ENCODE data around the gene KIF26A. TPM values are rescaled to one million over a fixed set of nuclear protein-coding genes. Genes with fewer than 3 reads are reported as not detected.

The KIF26A gene
- total RNA-seq, 2 donors from 2014 or later: 5.6 to 14.1 TPM

GRCh38 chr14:104107101-104107581 lies 31.2 kb upstream of the KIF26A start:
- Histone ChIP-seq H3K27ac (no peak overlapping the region), H3K4me3 (no peak overlapping the region), H3K9me3 (no peaks in the 10 kb centered on the region), H3K27me3 (no peaks in the 10 kb centered on the region), H3K4me1 (peaks cover 0 to 11% of the 10 kb centered on the region in 2 donors), H3K36me3 (no peaks in the 10 kb centered on the region)
- DNase-seq (ENCODE audit: low spot score): no peak
- no peak for TF ChIP-seq CTCF (IDR thresholded peaks at IDR 0.05)

GRCh38 chr14:104107611-104108569 lies 30.5 kb upstream of the KIF26A start:
- no peaks in the 10 kb centered on the region for H3K9me3 ChIP-seq
- no peak overlapping the region for H3K27ac ChIP-seq
- TF ChIP-seq CTCF (IDR thresholded peaks at IDR 0.05): no peak
- peaks cover 0 to 11% of the 10 kb centered on the region in 2 donors for H3K4me1 ChIP-seq
- H3K4me3 ChIP-seq: no peak overlapping the region
- no peaks in the 10 kb centered on the region for H3K36me3 ChIP-seq
- H3K27me3 ChIP-seq: no peaks in the 10 kb centered on the region
- no peak for DNase-seq (ENCODE audit: low spot score)

GRCh38 chr14:104108570-104109541 lies 29.5 kb upstream of the KIF26A start:
- Histone ChIP-seq H3K36me3 (no peaks in the 10 kb centered on the region), H3K27me3 (no peaks in the 10 kb centered on the region), H3K9me3 (no peaks in the 10 kb centered on the region), H3K4me1 (peaks cover 0 to 5% of the 10 kb centered on the region in 2 donors), H3K4me3 (no peak overlapping the region), H3K27ac (no peak overlapping the region)
- DNase-seq (ENCODE audit: low spot score): no peak
- TF ChIP-seq CTCF (IDR thresholded peaks at IDR 0.05): no peak

GRCh38 chr14:104109731-104110361 lies 28.5 kb upstream of the KIF26A start:
- no peak for TF ChIP-seq CTCF (IDR thresholded peaks at IDR 0.05)
- Histone ChIP-seq H3K4me1 (no peaks in the 10 kb centered on the region), H3K36me3 (no peaks in the 10 kb centered on the region), H3K4me3 (no peak overlapping the region), H3K9me3 (no peaks in the 10 kb centered on the region), H3K27me3 (no peaks in the 10 kb centered on the region), H3K27ac (no peak overlapping the region)
- no peak for DNase-seq (ENCODE audit: low spot score)

GRCh38 chr14:104110491-104111209 lies 27.7 kb upstream of the KIF26A start:
- no peak overlapping the region for H3K27ac ChIP-seq
- TF ChIP-seq CTCF (IDR thresholded peaks at IDR 0.05): no peak
- no peaks in the 10 kb centered on the region for H3K9me3 ChIP-seq
- no peaks in the 10 kb centered on the region for H3K27me3 ChIP-seq
- no peaks in the 10 kb centered on the region for H3K4me1 ChIP-seq
- no peak for DNase-seq (ENCODE audit: low spot score)
- no peak overlapping the region for H3K4me3 ChIP-seq
- H3K36me3 ChIP-seq: no peaks in the 10 kb centered on the region

All from right atrium auricular region (tissue), 2 donors.